Measurements from ENCODE around the gene E2F2.
A peak's percentile ranks its signal among the peaks of the same experiment; 100 is the strongest.
"Not testable (repeated sequence)": the region's sequence is repeated elsewhere in the genome, so short reads cannot be mapped to it uniquely, and the experiment has no call there.

The E2F2 gene

DNA sequence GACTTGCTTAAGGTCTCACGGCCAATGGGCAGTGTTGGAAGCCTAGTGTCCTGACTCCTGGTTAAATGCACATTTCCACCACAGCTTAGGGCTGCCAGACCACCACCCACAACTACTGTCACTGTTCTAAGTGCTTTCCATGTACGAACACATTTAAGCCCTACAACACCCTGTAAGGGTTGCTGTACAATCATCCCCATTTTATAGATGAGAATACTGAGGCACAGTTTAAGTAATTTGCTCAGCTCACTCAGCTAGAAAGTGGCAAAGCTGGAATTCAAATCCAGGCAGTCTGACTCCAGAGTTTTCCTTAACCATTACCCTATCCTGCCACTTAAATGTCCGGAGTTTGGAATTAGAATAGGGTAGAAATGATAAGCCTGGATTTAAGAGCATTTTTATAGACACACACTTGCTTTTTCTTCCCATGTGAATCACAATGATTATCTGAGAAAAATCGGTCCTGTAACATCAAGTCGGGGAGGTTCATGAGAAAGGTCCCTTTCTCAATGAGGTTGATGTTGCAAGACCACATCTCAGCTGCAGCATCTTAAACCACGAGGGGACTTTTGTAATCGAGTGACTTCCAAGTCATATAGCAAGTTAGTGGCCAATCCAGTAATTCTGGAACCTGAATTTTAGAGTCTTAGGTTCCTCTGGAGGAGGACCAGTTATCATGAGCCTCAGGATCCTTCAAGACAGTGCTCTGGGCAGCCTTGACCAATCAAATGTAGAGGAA lies 8.6 kb downstream of the E2F2 start:
- no peak for DNase-seq

GRCh38 chr1:23521588-23521987 lies 9.4 kb downstream of the E2F2 start:
- DNase-seq = no peak

DNA sequence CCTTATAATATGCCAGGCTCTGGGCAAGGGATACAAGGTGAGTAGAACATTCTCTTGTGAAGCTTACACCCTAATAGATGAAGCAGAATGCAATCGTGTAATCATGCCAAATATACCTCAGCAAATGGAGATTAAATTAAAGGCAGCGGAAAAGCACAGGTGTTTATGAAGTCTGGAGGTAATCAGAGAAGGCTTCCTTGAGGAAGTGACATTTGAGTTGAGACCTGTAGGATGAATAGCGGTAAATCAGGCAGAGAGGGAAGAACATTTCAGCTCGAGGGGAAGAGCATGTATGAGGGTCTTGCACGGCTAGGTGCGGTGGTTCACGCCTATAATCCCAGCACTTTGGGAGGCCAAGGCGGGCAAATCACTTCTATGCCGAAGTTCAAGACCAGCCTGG lies 13.5 kb downstream of the E2F2 start:
- no peak for DNase-seq

DNA sequence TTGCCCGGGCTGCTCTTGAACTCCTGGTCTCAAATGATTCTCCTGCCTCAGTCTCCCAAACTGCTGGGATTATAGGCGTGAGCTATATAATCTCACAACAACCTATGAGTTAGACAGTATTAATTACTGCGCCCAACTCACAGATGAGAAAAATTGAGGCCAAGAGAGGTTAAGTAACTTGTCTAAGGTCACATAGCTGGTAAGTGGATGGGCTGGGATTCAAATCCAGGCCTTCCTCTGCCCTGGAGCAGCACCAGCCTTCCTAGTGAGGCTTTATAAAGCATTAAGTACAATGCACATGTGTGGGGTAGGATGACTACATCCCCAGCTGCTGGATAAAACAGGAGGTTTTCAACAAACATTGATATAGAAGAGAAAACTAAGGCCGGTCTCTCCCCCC lies 15.1 kb downstream of the E2F2 start:
- no peak for DNase-seq

- no peak for DNase-seq
Measured at GRCh38 chr1:23514111-23514679, 16.8 kb downstream of the E2F2 start.

GRCh38 chr1:23509896-23510295 lies 21.1 kb downstream of the E2F2 start:
- no peak for DNase-seq

DNA sequence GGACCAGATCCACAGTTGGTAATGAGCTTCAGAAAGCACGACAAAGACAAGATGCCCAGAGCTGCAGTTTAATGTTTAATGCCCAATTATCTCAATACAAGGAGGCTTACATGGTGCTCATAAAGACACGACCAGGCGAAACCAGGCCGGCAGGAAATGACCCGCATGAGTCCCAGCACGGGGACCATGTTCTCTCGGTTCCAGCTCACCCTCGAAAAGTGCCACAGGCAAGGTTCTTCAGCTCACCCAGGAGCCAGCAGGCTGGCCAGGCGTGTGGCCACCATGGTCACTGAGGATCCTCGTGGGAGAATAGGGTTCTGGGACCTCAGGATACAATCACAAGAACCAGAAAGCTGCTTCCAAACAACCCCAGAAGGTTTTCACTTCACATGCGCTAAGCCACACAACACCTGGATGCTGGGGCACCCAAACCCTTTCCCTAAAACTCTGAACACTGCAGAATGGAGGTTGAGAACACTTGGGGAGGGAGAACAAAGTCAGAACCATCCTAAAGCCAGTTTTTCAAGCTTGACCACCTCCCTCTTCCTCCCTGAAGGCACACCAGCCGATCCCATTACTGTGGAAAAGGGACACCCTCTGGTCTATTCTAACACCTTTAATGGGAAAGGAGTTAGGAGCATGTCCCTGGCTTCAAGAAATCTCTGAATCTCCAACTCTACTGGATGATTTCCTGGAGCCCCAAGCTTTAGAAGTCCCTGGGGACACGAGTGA lies 24.5 kb downstream of the E2F2 start:
- no peak for DNase-seq

- no peak for DNase-seq
Measured at GRCh38 chr1:23505851-23506250, 25.2 kb downstream of the E2F2 start.

GRCh38 chr1:23504156-23504555 lies 26.9 kb downstream of the E2F2 start:
- not testable (repeated sequence) for DNase-seq

- no peak for DNase-seq
Measured at GRCh38 chr1:23502951-23503350, 28.1 kb downstream of the E2F2 start.

- peak; percentile 21 for DNase-seq
Measured at GRCh38 chr1:23500466-23500865, 30.6 kb downstream of the E2F2 start.

DNA sequence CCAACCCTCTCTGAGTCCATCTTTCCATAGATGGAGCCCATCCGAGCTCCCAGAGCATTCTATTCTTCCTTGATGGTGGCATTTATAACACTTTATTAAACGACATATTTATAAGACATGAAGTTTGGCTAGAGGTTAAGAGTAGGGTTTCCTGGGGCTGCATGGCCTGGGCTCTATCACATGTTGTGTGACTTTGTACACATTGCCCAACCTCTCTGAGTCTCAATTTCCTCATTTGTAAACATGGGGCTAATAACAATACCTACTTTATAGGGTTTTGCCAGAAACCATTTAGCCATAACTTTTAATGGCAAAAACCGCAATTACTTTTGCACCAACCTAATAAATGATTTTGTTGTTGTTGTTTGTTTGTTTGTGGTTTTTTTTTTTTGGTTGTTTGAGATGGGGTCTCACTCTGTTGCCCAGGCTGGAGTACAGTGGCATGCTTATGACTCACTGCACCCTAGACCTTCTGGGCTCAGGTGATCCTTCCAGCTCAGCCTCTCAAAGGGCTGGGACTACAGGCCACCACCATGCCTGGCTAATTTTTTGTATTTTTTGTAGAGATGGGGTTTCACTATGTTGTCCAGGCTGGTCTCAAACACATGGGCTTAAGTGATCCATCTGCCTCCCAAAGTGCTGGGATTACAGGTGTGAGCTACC lies 33.1 kb downstream of the E2F2 start:
- DNase-seq = no peak

GRCh38 chr1:23496490-23497181 lies 34.4 kb downstream of the E2F2 start:
- DNase-seq = no peak

- DNase-seq = not testable (repeated sequence)
Measured at GRCh38 chr1:23494836-23495235, 36.2 kb downstream of the E2F2 start.

GRCh38 chr1:23492776-23493175 lies 38.3 kb downstream of the E2F2 start:
- DNase-seq = not testable (repeated sequence)

- no peak for DNase-seq
Measured at GRCh38 chr1:23492132-23492720, 38.8 kb downstream of the E2F2 start.

DNA sequence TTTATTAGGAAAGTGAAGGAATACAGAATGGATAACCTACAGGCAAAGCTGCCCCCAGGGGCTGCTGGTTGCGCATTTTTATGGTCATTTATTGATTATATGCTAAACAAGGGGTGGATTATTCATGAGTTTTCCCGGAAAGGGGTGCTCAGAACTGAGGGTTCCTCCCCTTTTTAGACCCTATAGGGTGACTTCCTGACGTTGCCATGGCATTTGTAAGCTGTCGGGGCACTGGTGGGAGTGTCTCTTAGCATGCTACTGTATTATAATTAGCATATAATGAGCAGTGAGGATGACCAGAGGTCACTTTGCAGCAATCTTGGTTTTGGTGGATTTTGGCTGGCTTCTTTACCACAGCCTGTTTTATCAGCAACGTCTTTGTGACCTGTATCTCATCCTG lies 41.2 kb downstream of the E2F2 start:
- DNase-seq = no peak

DNA sequence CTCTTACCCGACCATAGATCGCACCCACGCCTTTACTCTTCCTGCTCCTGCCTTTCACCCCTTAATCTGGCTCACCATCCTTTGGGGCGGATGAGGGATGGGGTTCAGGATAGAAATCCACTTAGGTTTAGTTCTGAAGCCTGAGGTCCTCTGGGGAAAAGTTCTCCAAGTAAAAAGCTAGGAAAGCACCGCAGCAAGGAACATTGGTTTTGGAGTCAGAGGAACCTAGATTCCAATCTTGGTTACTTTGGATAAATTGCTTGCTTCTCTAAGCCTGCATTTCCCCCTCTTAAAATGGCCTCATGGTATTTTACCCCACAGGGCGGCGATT lies 46.1 kb downstream of the E2F2 start:
- no peak for DNase-seq

- peak; percentile 89 for DNase-seq
Measured at GRCh38 chr1:23484253-23485001, 46.6 kb downstream of the E2F2 start.

DNA sequence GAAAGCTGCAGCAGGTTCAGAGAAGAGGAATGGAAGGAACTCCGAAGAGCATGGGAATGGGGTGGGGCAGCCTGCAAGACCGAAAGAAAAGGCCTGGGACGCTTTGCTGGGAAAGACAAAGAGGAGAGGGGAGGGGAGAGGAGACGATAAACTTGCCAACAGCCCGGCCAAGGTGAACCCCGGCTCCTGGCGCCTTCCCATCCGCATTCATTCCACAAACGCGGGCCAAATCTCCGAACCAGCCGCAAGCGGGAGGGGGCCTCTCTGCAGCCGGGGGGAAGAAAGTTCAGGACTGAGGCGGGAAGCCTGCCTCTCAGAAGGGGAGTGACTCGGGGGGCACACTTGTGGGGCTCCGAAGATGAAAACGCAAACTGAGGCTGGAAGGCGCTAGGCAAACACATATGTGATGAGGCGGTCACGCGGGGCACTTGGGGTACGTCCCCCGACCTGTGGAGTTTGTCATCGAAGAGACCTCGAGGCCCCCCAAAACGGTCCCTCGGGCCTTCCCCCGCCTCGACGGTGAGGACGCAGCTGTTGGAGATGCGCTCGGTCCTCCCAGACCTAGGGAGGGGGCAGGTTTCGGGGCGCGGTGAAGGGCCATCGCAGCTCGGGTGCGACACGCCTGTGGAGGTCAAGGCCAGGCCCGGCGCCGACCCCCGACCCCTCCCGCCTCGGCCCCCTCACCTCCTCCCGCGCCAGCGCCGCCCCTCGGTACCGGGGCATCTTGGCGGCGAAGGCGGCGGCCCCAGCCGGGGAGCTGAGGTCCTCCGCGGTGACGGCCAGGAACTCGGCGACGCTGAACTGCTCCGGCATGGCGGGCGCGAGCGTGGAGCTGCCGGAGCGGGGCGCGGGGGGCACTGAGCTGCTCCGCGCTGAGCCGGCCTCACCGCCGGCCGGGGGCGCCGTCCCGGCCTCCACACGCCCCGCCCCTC lies 47.4 kb downstream of the E2F2 start, which contains the start of gene ASAP3:
ASAP3 (minus strand) TSS at position 859 of the 932 bp plus-strand sequence; CDS start at position 813, 46 bp downstream.
- no peak for DNase-seq

DNA sequence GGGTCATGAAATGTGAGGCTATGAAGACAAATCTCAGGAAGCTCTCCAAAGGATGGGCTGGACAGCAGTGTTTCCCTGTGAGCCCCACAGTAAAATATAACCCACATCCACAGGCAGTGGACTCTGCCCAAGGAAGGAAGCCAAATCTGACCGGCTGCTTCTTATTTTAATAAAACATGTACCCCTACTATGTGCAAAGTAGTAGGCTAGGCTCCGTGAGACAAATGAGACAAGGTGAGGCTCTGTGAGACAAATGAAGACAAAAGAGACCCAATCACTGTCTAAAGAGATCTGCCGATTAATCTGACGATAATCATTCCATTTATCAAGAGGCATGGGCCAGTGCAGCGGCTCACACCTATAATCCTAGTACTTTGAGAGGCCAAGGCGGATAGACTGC lies 49.1 kb downstream of the E2F2 start:
- DNase-seq = no peak

Data from NCI-H1436 (cell line).